Measurements from ENCODE around the gene RTCB.
"Not testable (repeated sequence)": the region's sequence is repeated elsewhere in the genome, so short reads cannot be mapped to it uniquely, and the experiment has no call there.

Gene RTCB

GRCh38 chr22:32364210-32364609 is 47.8 kb downstream of the RTCB start:
- DNase-seq (ENCODE audit: low spot score) = no peak

GRCh38 chr22:32361257-32361656 is 50.8 kb downstream of the RTCB start:
- DNase-seq (ENCODE audit: low spot score) (no peak), ATAC-seq (ENCODE audit: low read depth) (no peak)
- no peak overlapping the region for H3K4me3 ChIP-seq (ENCODE audit: severe bottlenecking)
- H3K9me3 ChIP-seq (ENCODE audit: severe bottlenecking) = no peaks in the 10 kb centered on the region
- no peaks in the 10 kb centered on the region for H3K27me3 ChIP-seq (ENCODE audit: insufficient read depth, poor library complexity, severe bottlenecking)
- H3K4me1 ChIP-seq (ENCODE audit: insufficient read depth, poor library complexity, severe bottlenecking) = no peaks in the 10 kb centered on the region
- no peak for TF ChIP-seq CTCF (IDR thresholded peaks at IDR 0.05; ENCODE audit: poor library complexity, severe bottlenecking)
- H3K36me3 ChIP-seq (ENCODE audit: low read depth) = no peaks in the 10 kb centered on the region
- no peak overlapping the region for H3K27ac ChIP-seq (ENCODE audit: poor library complexity, severe bottlenecking)

More at GRCh38 chr22:32364210-32364609, 47.8 kb downstream of the RTCB start:
- Histone ChIP-seq H3K27ac (ENCODE audit: poor library complexity, severe bottlenecking) (no peak overlapping the region), H3K36me3 (ENCODE audit: low read depth) (no peaks in the 10 kb centered on the region), H3K4me1 (ENCODE audit: insufficient read depth, poor library complexity, severe bottlenecking) (no peaks in the 10 kb centered on the region), H3K27me3 (ENCODE audit: insufficient read depth, poor library complexity, severe bottlenecking) (no peaks in the 10 kb centered on the region), H3K9me3 (ENCODE audit: severe bottlenecking) (no peaks in the 10 kb centered on the region), H3K4me3 (ENCODE audit: severe bottlenecking) (no peak overlapping the region)
- no peak for TF ChIP-seq CTCF (IDR thresholded peaks at IDR 0.05; ENCODE audit: poor library complexity, severe bottlenecking)
- ATAC-seq (ENCODE audit: low read depth) = no peak

- ATAC-seq (ENCODE audit: low read depth); H3K4me3 ChIP-seq (ENCODE audit: severe bottlenecking); H3K27me3 ChIP-seq (ENCODE audit: insufficient read depth, poor library complexity, severe bottlenecking); H3K27ac ChIP-seq (ENCODE audit: poor library complexity, severe bottlenecking); H3K9me3 ChIP-seq (ENCODE audit: severe bottlenecking); H3K36me3 ChIP-seq (ENCODE audit: low read depth); DNase-seq (ENCODE audit: low spot score); H3K4me1 ChIP-seq (ENCODE audit: insufficient read depth, poor library complexity, severe bottlenecking): not testable (repeated sequence)
These were observed 52.0 kb downstream of the RTCB start for GRCh38 chr22:32360096-32360495.

GRCh38 chr22:32357567-32357966 is 54.5 kb downstream of the RTCB start, which contains the start of gene RFPL3:
RFPL3 (plus strand) TSS chr22:32357867; CDS start chr22:32358072, 205 bp downstream.
- H3K4me1 ChIP-seq (ENCODE audit: insufficient read depth, poor library complexity, severe bottlenecking); H3K4me3 ChIP-seq (ENCODE audit: severe bottlenecking); DNase-seq (ENCODE audit: low spot score); H3K9me3 ChIP-seq (ENCODE audit: severe bottlenecking); ATAC-seq (ENCODE audit: low read depth); H3K27ac ChIP-seq (ENCODE audit: poor library complexity, severe bottlenecking); H3K36me3 ChIP-seq (ENCODE audit: low read depth); H3K27me3 ChIP-seq (ENCODE audit: insufficient read depth, poor library complexity, severe bottlenecking): not testable (repeated sequence)

- no peak overlapping the region for H3K4me3 ChIP-seq (ENCODE audit: severe bottlenecking)
- no peaks in the 10 kb centered on the region for H3K9me3 ChIP-seq (ENCODE audit: severe bottlenecking)
- peak overlapping the region; percentile 72 for H3K27ac ChIP-seq (ENCODE audit: poor library complexity, severe bottlenecking)
- TF ChIP-seq CTCF (IDR thresholded peaks at IDR 0.05; ENCODE audit: poor library complexity, severe bottlenecking) = peak; percentile 56
- peaks cover 20% of the 10 kb centered on the region for H3K36me3 ChIP-seq (ENCODE audit: low read depth)
- DNase-seq (ENCODE audit: low spot score) (no peak), ATAC-seq (ENCODE audit: low read depth) (peak; percentile 49)
- H3K27me3 ChIP-seq (ENCODE audit: insufficient read depth, poor library complexity, severe bottlenecking) = no peaks in the 10 kb centered on the region
- H3K4me1 ChIP-seq (ENCODE audit: insufficient read depth, poor library complexity, severe bottlenecking) = no peaks in the 10 kb centered on the region
These were observed 56.3 kb downstream of the RTCB start for GRCh38 chr22:32355760-32356159.
